Neural progenitor cell (in vitro differentiated cells): Measurements from ENCODE around the gene DOCK7.

Experiments used
- EZH2 ChIP-seq: fragments of 200-600 bp; sonication (generic); IDR thresholded peaks from 2 replicates; pipeline ENCODE4 v1.6.1; 2017; ENCODE audit warnings: antibody characterized with exemption, mild to moderate bottlenecking, moderate library complexity
- TF ChIP-seq, protein P1 (sequence below): fragments of 200-600 bp; sonication (generic); IDR thresholded peaks from 2 replicates; pipeline ENCODE4 v1.5.1; 2017; ENCODE audit warnings: antibody characterized with exemption, mild to moderate bottlenecking

DNA sequence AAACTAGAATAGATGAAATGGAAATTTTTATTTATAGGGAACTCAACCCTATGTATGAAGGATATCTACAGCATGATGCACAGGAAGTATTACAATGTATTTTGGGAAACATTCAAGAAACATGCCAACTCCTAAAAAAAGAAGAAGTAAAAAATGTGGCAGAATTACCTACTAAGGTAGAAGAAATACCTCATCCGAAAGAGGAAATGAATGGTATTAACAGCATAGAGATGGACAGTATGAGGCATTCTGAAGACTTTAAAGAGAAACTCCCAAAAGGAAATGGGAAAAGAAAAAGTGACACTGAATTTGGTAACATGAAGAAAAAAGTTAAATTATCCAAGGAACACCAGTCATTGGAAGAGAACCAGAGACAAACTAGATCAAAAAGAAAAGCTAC, 243.5 kb downstream of the DOCK7 start:
- TF ChIP-seq, protein P1, sequence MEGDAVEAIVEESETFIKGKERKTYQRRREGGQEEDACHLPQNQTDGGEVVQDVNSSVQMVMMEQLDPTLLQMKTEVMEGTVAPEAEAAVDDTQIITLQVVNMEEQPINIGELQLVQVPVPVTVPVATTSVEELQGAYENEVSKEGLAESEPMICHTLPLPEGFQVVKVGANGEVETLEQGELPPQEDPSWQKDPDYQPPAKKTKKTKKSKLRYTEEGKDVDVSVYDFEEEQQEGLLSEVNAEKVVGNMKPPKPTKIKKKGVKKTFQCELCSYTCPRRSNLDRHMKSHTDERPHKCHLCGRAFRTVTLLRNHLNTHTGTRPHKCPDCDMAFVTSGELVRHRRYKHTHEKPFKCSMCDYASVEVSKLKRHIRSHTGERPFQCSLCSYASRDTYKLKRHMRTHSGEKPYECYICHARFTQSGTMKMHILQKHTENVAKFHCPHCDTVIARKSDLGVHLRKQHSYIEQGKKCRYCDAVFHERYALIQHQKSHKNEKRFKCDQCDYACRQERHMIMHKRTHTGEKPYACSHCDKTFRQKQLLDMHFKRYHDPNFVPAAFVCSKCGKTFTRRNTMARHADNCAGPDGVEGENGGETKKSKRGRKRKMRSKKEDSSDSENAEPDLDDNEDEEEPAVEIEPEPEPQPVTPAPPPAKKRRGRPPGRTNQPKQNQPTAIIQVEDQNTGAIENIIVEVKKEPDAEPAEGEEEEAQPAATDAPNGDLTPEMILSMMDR = no peak
- TF ChIP-seq EZH2 = no peak
